ENCODE data around the gene EFEMP1.

DNA sequence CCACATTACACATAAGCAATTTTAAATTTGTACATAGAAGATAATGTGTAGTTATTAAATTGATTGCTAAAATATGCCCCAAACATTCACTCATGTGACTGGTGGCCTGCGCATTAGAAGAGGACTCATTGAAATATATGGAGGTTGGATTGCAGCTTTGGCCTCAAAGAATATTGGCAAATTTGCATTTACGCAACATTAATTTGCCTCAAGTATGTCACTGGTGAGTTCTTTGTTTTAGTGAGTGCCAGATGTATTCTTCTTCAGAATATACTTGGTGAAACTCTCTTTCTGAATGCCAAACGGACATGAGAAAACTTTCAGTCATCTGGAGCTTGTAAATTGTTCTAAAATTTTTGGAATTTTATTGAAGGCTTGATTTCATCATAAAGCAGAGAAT lies 5.9 kb upstream of the EFEMP1 start:
- TF ChIP-seq CTCF (IDR thresholded peaks at IDR 0.05 in 2 of 3, conservative IDR thresholded peaks at IDR 0.05 in 1 of 3; ENCODE audit: borderline replicate concordance in 1 of 3, insufficient read depth in 1 of 3, low read depth in 2 of 3, low read length in 2 of 3): no peak
- TF ChIP-seq POLR2A (IDR thresholded peaks at IDR 0.05; ENCODE audit: borderline replicate concordance, extremely low read depth, insufficient read depth, insufficient read length): no peak
- TF ChIP-seq CEBPB (IDR thresholded peaks at IDR 0.05; ENCODE audit: low read depth): no peak
- TF ChIP-seq POLR2AphosphoS5 (IDR thresholded peaks at IDR 0.05; ENCODE audit: low read depth, low read length): no peak
- no peak for TF ChIP-seq ZFX (IDR thresholded peaks at IDR 0.05)
- no peak for TF ChIP-seq EZH2phosphoT487 (IDR thresholded peaks at IDR 0.05; ENCODE audit: borderline replicate concordance)
- no peak for TF ChIP-seq EZH2 (IDR thresholded peaks at IDR 0.05)
- no peak for TF ChIP-seq SP1 (IDR thresholded peaks at IDR 0.05; ENCODE audit: low read depth)
- no peak for TF ChIP-seq YY1 (IDR thresholded peaks at IDR 0.05; ENCODE audit: extremely low read depth, insufficient replicate concordance, low read depth, low read length)
- TF ChIP-seq SIN3A (IDR thresholded peaks at IDR 0.05; ENCODE audit: low read depth): no peak
- TF ChIP-seq EGR1 (IDR thresholded peaks at IDR 0.05; ENCODE audit: low read depth): no peak
